Activated CD4-positive, alpha-beta T cell treated with anti-CD3 and anti-CD28 coated beads for 36 hours (primary cell): Measurements from ENCODE around the gene DNPH1. TPM values are rescaled to one million over a fixed set of nuclear protein-coding genes. Genes with fewer than 3 reads are reported as not detected.

Experiments used
- ATAC-seq: fragments of 200-7000 bp; cut with Tn5 transposase; one replicate; pipeline ENCODE4 v1.10.0; 2021; ENCODE audit warnings: mild to moderate bottlenecking, moderate library complexity
- CTCF ChIA-PET: fragments of 350-600 bp; sonication (Branson Sonifier 250); formaldehyde crosslinking; loops from one replicate; lab custom pipeline; 2021; ENCODE audit warnings: antibody characterized with exemption; lab: Charles Lee
- POLR2A ChIA-PET: fragments of 350-600 bp; sonication (Branson Sonifier 250); formaldehyde crosslinking; loops from one replicate; lab custom pipeline; 2021; ENCODE audit warnings: antibody characterized with exemption, inconsistent platforms; lab: Charles Lee
- DNase-seq: peaks from one replicate; pipeline ENCODE4 v3.0.0-alpha.2; 2020
- H3K27ac Mint-ChIP-seq: one replicate; pipeline ENCODE4 v1.8.0; 2021; ENCODE audit warnings: mixed read lengths
- H3K27me3 Mint-ChIP-seq: one replicate; pipeline ENCODE4 v1.8.0; 2021; ENCODE audit warnings: mixed read lengths
- H3K36me3 Mint-ChIP-seq: one replicate; pipeline ENCODE4 v1.8.0; 2021; ENCODE audit warnings: low read depth, mixed read lengths
- H3K4me1 Mint-ChIP-seq: one replicate; pipeline ENCODE4 v1.8.0; 2021; ENCODE audit warnings: mixed read lengths
- H3K4me3 Mint-ChIP-seq: one replicate; pipeline ENCODE4 v1.8.0; 2021; ENCODE audit warnings: mild to moderate bottlenecking, moderate library complexity, mixed read lengths
- H3K9me3 Mint-ChIP-seq: one replicate; pipeline ENCODE4 v1.8.0; 2021; ENCODE audit warnings: low read depth, mixed read lengths
- intact Hi-C, 2 experiments: fragments of 100-400 bp; cut with DNase I in 1 of 2; cut with micrococcal nuclease in 1 of 2; formaldehyde crosslinking; loops; one replicate each; pipeline versions ENCODE4 v1.14.2 to v1.15.1; 2022 to 2024; cut with DNase I, micrococcal nuclease
- total RNA-seq, 2 experiments: library from RNA; stranded (reverse); gene quantifications; one replicate each; pipeline ENCODE4 v1.2.3, GENCODE V29; 2021

The DNPH1 gene
- total RNA-seq, 2 experiments from 2014 or later = 58.5 to 80.3 TPM

GRCh38 chr6:43204271-43205105 lies 24.8 kb downstream of the DNPH1 start:
- Mint-ChIP-seq H3K9me3 (no peaks in the 10 kb centered on the region), H3K27ac (no peak overlapping the region)
- CTCF ChIA-PET = no interaction called here

GRCh38 chr6:43203718-43204095 lies 25.6 kb downstream of the DNPH1 start:
- Mint-ChIP-seq H3K9me3 (no peaks in the 10 kb centered on the region), H3K27ac (no peak overlapping the region), H3K4me3 (no peak overlapping the region), H3K4me1 (no peaks in the 10 kb centered on the region), H3K36me3 (peaks cover 36% of the 10 kb centered on the region), H3K27me3 (no peaks in the 10 kb centered on the region)
- ChIA-PET POLR2A (no interaction called here), CTCF (no interaction called here)
- intact Hi-C loops = no loop called here
- DNase-seq (no peak), ATAC-seq (no peak)

More at GRCh38 chr6:43204271-43205105, 24.8 kb downstream of the DNPH1 start:
- POLR2A ChIA-PET = no interaction called here
- no peak for ATAC-seq
- Mint-ChIP-seq H3K4me1 (no peaks in the 10 kb centered on the region), H3K27me3 (no peaks in the 10 kb centered on the region), H3K4me3 (no peak overlapping the region), H3K36me3 (peaks cover 32% of the 10 kb centered on the region)
- intact Hi-C loops = no loop called here
- DNase-seq = no peak

- ATAC-seq (no peak), DNase-seq (no peak)
- Mint-ChIP-seq H3K4me3 (no peak overlapping the region), H3K27ac (no peak overlapping the region), H3K4me1 (no peaks in the 10 kb centered on the region), H3K27me3 (no peaks in the 10 kb centered on the region), H3K36me3 (peaks cover 36% of the 10 kb centered on the region), H3K9me3 (no peaks in the 10 kb centered on the region)
- ChIA-PET CTCF (no interaction called here), POLR2A (interaction anchor here (0.7 kb wide), 1 partner anchor 183 kb away, joined by 3 read pairs; no protein-coding TSS in a partner anchor)
- intact Hi-C loops = no loop called here
Measured at GRCh38 chr6:43203029-43203717, 26.1 kb downstream of the DNPH1 start.

- DNase-seq (no peak), ATAC-seq (no peak)
- Mint-ChIP-seq H3K9me3 (no peaks in the 10 kb centered on the region), H3K27me3 (no peaks in the 10 kb centered on the region), H3K4me1 (no peaks in the 10 kb centered on the region), H3K4me3 (no peak overlapping the region), H3K27ac (no peak overlapping the region), H3K36me3 (peaks cover 36% of the 10 kb centered on the region)
- ChIA-PET POLR2A (interaction anchor here (0.7 kb wide), 1 partner anchor 182 kb away, joined by 3 read pairs; no protein-coding TSS in a partner anchor), CTCF (interaction anchor here (1.1 kb wide), 1 partner anchor 15 kb away, joined by 4 read pairs; no protein-coding TSS in a partner anchor)
- intact Hi-C loops = no loop called here
Measured at GRCh38 chr6:43202451-43202850, 26.8 kb downstream of the DNPH1 start.

- Mint-ChIP-seq H3K9me3 (no peaks in the 10 kb centered on the region), H3K36me3 (peaks cover 30% of the 10 kb centered on the region), H3K4me1 (no peaks in the 10 kb centered on the region), H3K27me3 (no peaks in the 10 kb centered on the region), H3K27ac (no peak overlapping the region), H3K4me3 (no peak overlapping the region)
- intact Hi-C loops = no loop called here
- CTCF ChIA-PET = interaction anchor here (1.4 kb wide), 1 partner anchor 57 kb away, joined by 3 read pairs; no protein-coding TSS in a partner anchor
- ATAC-seq (no peak), DNase-seq (no peak)
- POLR2A ChIA-PET = no interaction called here
Measured at GRCh38 chr6:43200541-43200940, 28.7 kb downstream of the DNPH1 start.

GRCh38 chr6:43199912-43200311 lies 29.4 kb downstream of the DNPH1 start:
- H3K4me1 Mint-ChIP-seq = no peaks in the 10 kb centered on the region
- intact Hi-C loops = no loop called here
- no peaks in the 10 kb centered on the region for H3K27me3 Mint-ChIP-seq
- H3K4me3 Mint-ChIP-seq = no peak overlapping the region
- ChIA-PET POLR2A (no interaction called here), CTCF (interaction anchor here (0.8 kb wide), 2 partner anchors 57 to 307 kb away, joined by 3 read pairs; no protein-coding TSS in a partner anchor)
- no peak for DNase-seq
- no peak for ATAC-seq
- peaks cover 28% of the 10 kb centered on the region for H3K36me3 Mint-ChIP-seq
- peak overlapping the region; percentile 52 for H3K27ac Mint-ChIP-seq
- H3K9me3 Mint-ChIP-seq = no peaks in the 10 kb centered on the region

GRCh38 chr6:43196337-43196736 lies 32.9 kb downstream of the DNPH1 start:
- DNase-seq = no peak
- H3K9me3 Mint-ChIP-seq = no peaks in the 10 kb centered on the region
- ChIA-PET CTCF (no interaction called here), POLR2A (no interaction called here)
- H3K27me3 Mint-ChIP-seq = no peaks in the 10 kb centered on the region
- H3K4me3 Mint-ChIP-seq = no peak overlapping the region
- intact Hi-C loops = no loop called here
- no peaks in the 10 kb centered on the region for H3K4me1 Mint-ChIP-seq
- no peak for ATAC-seq
- peaks cover 41% of the 10 kb centered on the region for H3K36me3 Mint-ChIP-seq
- H3K27ac Mint-ChIP-seq = no peak overlapping the region

- Mint-ChIP-seq H3K9me3 (no peaks in the 10 kb centered on the region), H3K27ac (no peak overlapping the region), H3K4me3 (no peak overlapping the region), H3K27me3 (no peaks in the 10 kb centered on the region), H3K36me3 (peaks cover 31% of the 10 kb centered on the region), H3K4me1 (peaks cover 7% of the 10 kb centered on the region)
- DNase-seq (no peak), ATAC-seq (no peak)
- intact Hi-C loops = no loop called here
- CTCF ChIA-PET = no interaction called here
- POLR2A ChIA-PET = no interaction called here
Measured at GRCh38 chr6:43193929-43194328, 35.4 kb downstream of the DNPH1 start.

- no peak overlapping the region for H3K4me3 Mint-ChIP-seq
- ChIA-PET CTCF (no interaction called here), POLR2A (no interaction called here)
- H3K27me3 Mint-ChIP-seq = no peaks in the 10 kb centered on the region
- H3K27ac Mint-ChIP-seq = no peak overlapping the region
- intact Hi-C loops = no loop called here
- peaks cover 39% of the 10 kb centered on the region for H3K36me3 Mint-ChIP-seq
- DNase-seq (no peak), ATAC-seq (no peak)
- no peaks in the 10 kb centered on the region for H3K9me3 Mint-ChIP-seq
- H3K4me1 Mint-ChIP-seq = peaks cover 10% of the 10 kb centered on the region
Measured at GRCh38 chr6:43192911-43193310, 36.4 kb downstream of the DNPH1 start.

- Mint-ChIP-seq H3K27me3 (no peaks in the 10 kb centered on the region), H3K27ac (no peak overlapping the region), H3K9me3 (no peaks in the 10 kb centered on the region), H3K36me3 (peaks cover 45% of the 10 kb centered on the region), H3K4me1 (peaks cover 24% of the 10 kb centered on the region), H3K4me3 (no peak overlapping the region)
- ATAC-seq (no peak), DNase-seq (no peak)
- intact Hi-C loops = no loop called here
- POLR2A ChIA-PET = no interaction called here
- CTCF ChIA-PET = no interaction called here
Measured at GRCh38 chr6:43189776-43190304, 39.4 kb downstream of the DNPH1 start.

- no peak overlapping the region for H3K27ac Mint-ChIP-seq
- DNase-seq = no peak
- ATAC-seq = no peak
- H3K4me3 Mint-ChIP-seq = no peak overlapping the region
- no peaks in the 10 kb centered on the region for H3K27me3 Mint-ChIP-seq
- intact Hi-C loops = no loop called here
- no peaks in the 10 kb centered on the region for H3K9me3 Mint-ChIP-seq
- CTCF ChIA-PET = interaction anchor here (0.5 to 1.1 kb wide), 3 partner anchors 44 to 412 kb away, joined by 3 to 4 read pairs (median 3); no protein-coding TSS in a partner anchor
- peaks cover 38% of the 10 kb centered on the region for H3K4me1 Mint-ChIP-seq
- POLR2A ChIA-PET = no interaction called here
- H3K36me3 Mint-ChIP-seq = peaks cover 44% of the 10 kb centered on the region
Measured at GRCh38 chr6:43188426-43188825, 40.9 kb downstream of the DNPH1 start.
